Transverse colon (tissue), 4 donors: ENCODE results near the gene RNGTT. TPM values are rescaled to one million over a fixed set of nuclear protein-coding genes. Genes with fewer than 3 reads are reported as not detected.
"Not testable (repeated sequence)": the region's sequence is repeated elsewhere in the genome, so short reads cannot be mapped to it uniquely, and the experiment has no call there.

Experiments used
- DNase-seq: peaks from one replicate; pipeline ENCODE4 v3.0.0-alpha.2; 2019
- H3K27ac ChIP-seq, 4 donors: fragments of 200-600 bp; sonication (generic); 2 replicates each; pipeline ENCODE4 v1.5.1; 2016 to 2018; ENCODE audit warnings: inconsistent platforms in 4 of 4
- H3K27me3 ChIP-seq: fragments of 200-600 bp; sonication (generic); 2 replicates; pipeline ENCODE4 v1.5.1; 2017; ENCODE audit warnings: inconsistent platforms
- H3K36me3 ChIP-seq, 4 donors: fragments of 200-600 bp; sonication (generic); 2 replicates each; pipeline ENCODE4 v1.5.1; 2017 to 2019; ENCODE audit warnings: inconsistent platforms in 4 of 4
- H3K4me1 ChIP-seq, 4 donors: fragments of 200-600 bp; sonication (generic); 2 replicates each; pipeline ENCODE4 v1.5.1; 2017 to 2020; ENCODE audit warnings: inconsistent platforms in 4 of 4
- H3K4me3 ChIP-seq, 4 donors: fragments of 200-600 bp; sonication (generic); 1 replicate in 1 of 4; 2 replicates in 3 of 4; pipeline versions ENCODE4 v1.5.1 to v1.6.1; 2017 to 2019; ENCODE audit warnings: inconsistent platforms in 4 of 4
- H3K9me3 ChIP-seq, 2 donors: fragments of 200-600 bp; sonication (generic); 2 replicates each; pipeline ENCODE4 v1.5.1; 2017 to 2019; ENCODE audit warnings: inconsistent platforms in 2 of 2
- EP300 ChIP-seq: sonication (generic); formaldehyde crosslinking; IDR thresholded peaks from one replicate; pipeline ENCODE4 v1.6.1; 2017; ENCODE audit warnings: antibody characterized with exemption, low read depth
- POLR2A ChIP-seq: fragments of 450-650 bp; IDR thresholded peaks from one replicate; pipeline ENCODE4 v1.6.1; 2016; ENCODE audit warnings: antibody characterized with exemption, mild to moderate bottlenecking, moderate library complexity
- POLR2AphosphoS5 ChIP-seq, 3 donors: sonication (generic); formaldehyde crosslinking; IDR thresholded peaks; one replicate each; pipeline ENCODE4 v1.6.1; 2016; ENCODE audit warnings: antibody characterized with exemption in 3 of 3
- WGBS, 2 donors: methylation state at CpG; one replicate each; pipeline ENCODE4 v1.1.5; 2018; ENCODE audit warnings: low coverage in 1 of 2; 5-methylcytosine and 5-hydroxymethylcytosine counted together
- in situ Hi-C, 4 donors: fragments of 200-750 bp; cut with MboI; loops; one replicate each; pipeline versions ENCODE4 v1.15.0 to v1.15.1; 2017; ENCODE audit warnings: low sequenced_read_pairs in 3 of 4, low pct_ligation_motif_present in 1 of 4, low pct_unique_long_range_greater_than_20kb in 1 of 4
- intact Hi-C: fragments of 100-400 bp; cut with DNase I; formaldehyde crosslinking; loops from one replicate; pipeline ENCODE4 v1.15.1; 2023; ENCODE audit warnings: low total_unique reads
- total RNA-seq, 4 donors: library from RNA; depleted of rRNA; stranded (reverse); fragments of >200 nt; gene quantifications; one replicate each; pipeline ENCODE4 v1.1.0, GENCODE V29; 2016
- TF ChIP-seq, protein P1 (sequence below), 5 experiments: fragments of 200-600 bp in 3 of 5; fragments of 450-650 bp in 2 of 5; sonication (generic) in 3 of 5; IDR thresholded peaks; 1 replicate in 2 of 5; 2 replicates in 3 of 5; pipeline ENCODE4 v1.5.1; 2016 to 2017; ENCODE audit warnings: antibody characterized with exemption in 5 of 5, inconsistent platforms in 3 of 5, mild to moderate bottlenecking in 2 of 5, moderate library complexity in 1 of 5

The RNGTT gene
- total RNA-seq, 4 donors from 2014 or later, result 5.4 to 20.9 (median 15.2) TPM

DNA sequence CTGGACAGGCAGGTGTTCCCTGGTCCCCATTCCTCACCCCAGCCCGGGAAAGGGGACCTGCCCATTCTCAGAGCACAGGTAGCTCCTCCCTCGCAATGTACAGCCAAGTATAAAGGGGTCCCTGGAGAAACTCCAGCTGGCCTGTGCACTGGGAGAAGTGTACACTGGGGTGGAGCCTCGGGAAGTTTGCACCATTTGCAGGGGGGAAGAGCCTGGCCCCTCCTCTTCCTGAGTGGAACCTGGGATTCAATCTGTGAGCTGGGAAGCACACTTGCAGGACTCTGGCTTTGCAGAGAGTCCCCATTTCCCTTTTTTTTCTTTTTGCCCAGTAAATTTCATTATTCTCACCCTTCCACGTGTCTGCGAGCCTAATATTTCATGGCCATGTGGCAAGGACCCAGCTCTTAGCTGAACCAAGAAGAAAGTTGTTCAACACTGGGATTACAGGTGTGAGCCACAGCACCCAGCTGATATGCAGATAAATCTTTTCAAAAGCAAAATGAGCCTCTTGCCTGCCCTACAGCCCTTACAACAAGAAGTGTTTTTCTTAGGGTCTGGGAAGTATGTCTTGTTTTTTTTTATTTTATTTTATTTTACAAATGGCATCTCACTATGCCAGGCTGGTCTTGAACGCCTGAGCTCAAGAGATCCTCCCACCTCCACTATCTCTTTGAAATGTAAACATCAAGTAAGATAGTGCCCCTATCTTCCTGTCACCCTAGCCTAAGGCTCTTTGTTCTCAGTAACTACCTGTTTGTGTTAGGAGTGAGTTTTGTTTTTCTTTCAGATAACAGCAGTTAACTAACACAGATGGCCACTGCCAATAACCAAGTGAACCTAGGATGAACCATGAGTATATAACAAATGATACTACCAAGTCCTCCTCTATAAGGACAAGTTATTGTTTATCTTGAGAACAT, 9.3 kb upstream of the RNGTT start:
- H3K27me3 ChIP-seq, result no peaks in the 10 kb centered on the region
- TF ChIP-seq, protein P1, sequence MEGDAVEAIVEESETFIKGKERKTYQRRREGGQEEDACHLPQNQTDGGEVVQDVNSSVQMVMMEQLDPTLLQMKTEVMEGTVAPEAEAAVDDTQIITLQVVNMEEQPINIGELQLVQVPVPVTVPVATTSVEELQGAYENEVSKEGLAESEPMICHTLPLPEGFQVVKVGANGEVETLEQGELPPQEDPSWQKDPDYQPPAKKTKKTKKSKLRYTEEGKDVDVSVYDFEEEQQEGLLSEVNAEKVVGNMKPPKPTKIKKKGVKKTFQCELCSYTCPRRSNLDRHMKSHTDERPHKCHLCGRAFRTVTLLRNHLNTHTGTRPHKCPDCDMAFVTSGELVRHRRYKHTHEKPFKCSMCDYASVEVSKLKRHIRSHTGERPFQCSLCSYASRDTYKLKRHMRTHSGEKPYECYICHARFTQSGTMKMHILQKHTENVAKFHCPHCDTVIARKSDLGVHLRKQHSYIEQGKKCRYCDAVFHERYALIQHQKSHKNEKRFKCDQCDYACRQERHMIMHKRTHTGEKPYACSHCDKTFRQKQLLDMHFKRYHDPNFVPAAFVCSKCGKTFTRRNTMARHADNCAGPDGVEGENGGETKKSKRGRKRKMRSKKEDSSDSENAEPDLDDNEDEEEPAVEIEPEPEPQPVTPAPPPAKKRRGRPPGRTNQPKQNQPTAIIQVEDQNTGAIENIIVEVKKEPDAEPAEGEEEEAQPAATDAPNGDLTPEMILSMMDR (IDR thresholded peaks at IDR 0.05), result no peak
- TF ChIP-seq EP300, result no peak
- no peak for TF ChIP-seq POLR2AphosphoS5 (IDR thresholded peaks at IDR 0.05)
- TF ChIP-seq POLR2A, result no peak
- H3K36me3 ChIP-seq, result no peaks in the 10 kb centered on the region
- no peak for DNase-seq
- in situ Hi-C loops (loop anchor here in 1 of 4 donors (25.0 kb wide), 1 partner anchor 865 kb away; the partner anchor contains the start of gene CASP8AP2), intact Hi-C loops (no loop called here)
- WGBS, 2 donors, result 53 to 54% methylated on average over 3 to 6 of the region's 6 CpGs
- H3K4me3 ChIP-seq, result no peak overlapping the region
- no peaks in the 10 kb centered on the region for H3K4me1 ChIP-seq
- no peak overlapping the region for H3K27ac ChIP-seq
- H3K9me3 ChIP-seq, result peaks cover 0 to 2% of the 10 kb centered on the region in 2 donors

DNA sequence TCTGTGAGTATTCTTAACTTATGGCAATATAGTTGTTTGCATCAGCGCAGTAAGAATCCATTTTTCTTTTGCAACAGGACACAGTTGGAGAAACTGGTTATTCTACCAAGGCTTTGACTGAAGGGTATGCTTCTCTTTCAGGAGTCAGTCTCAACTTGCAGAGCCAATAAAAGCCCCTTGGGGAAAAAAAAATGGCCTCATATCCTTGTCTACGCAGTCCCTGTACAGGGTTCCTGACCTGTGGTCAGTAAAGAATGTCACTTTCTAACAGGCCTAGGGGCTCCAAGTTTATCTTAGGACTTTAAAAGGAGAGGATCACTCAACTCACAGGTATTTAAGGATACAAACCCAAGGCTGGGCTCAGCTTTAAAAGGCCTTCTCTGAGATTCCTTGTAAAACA, 6.9 kb upstream of the RNGTT start:
- H3K9me3 ChIP-seq, result peaks cover 0 to 4% of the 10 kb centered on the region in 2 donors
- no peak overlapping the region for H3K4me3 ChIP-seq
- intact Hi-C loops (no loop called here), in situ Hi-C loops (loop anchor here in 1 of 4 donors (25.0 kb wide), 1 partner anchor 867 kb away; the partner anchor contains the start of gene CASP8AP2)
- no peaks in the 10 kb centered on the region for H3K4me1 ChIP-seq
- WGBS, 2 donors, result 91 to 92% methylated on average over 2 of the region's 2 CpGs
- no peaks in the 10 kb centered on the region for H3K27me3 ChIP-seq
- no peak overlapping the region for H3K27ac ChIP-seq
- H3K36me3 ChIP-seq, result no peaks in the 10 kb centered on the region
- DNase-seq, result no peak
- TF ChIP-seq EP300 (no peak), POLR2A (no peak), POLR2AphosphoS5 (IDR thresholded peaks at IDR 0.05) (no peak)
- TF ChIP-seq, protein P1 (IDR thresholded peaks at IDR 0.05), result no peak

DNA sequence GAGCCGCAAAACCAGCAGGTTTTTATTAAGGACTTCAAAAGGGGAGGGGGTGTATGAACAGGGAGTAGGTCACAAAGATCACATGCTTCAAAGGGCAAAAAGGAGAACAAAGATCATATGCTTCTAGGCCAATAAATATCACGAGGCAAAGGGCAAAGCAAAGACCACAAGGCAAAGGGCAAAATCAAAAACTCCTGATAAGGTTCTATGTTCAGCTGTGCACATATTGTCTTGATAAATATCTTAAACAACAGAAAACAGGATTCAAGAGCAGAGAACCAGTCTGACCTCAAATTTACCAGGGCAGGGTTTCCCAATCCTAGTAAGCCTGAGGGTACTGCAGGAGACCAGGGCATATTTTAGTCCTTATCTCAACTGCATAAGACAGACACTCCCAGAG, 5.8 kb upstream of the RNGTT start:
- in situ Hi-C loops, result loop anchor here in 1 of 4 donors (25.0 kb wide), 1 partner anchor 868 kb away; the partner anchor contains the start of gene CASP8AP2
- DNase-seq, H3K27ac ChIP-seq: not testable (repeated sequence)

DNA sequence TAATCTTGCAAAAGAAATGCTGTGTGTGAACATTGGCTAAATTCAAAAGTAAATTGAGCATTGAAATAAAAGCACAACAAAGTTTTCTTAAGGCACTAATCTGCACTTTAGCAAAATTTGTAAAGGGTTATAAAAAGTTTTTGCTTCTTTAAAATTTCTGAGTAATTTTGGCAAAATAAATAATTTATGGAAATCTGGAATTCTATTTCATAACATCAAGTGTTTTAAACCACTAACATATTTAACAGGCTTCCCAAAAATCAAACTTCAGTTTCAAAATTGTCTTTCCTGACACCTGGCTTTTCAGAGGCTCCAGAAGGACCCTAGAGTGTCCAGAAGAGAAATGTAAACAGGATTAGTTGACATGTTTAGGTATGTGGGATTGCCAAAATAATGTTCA, 4.5 kb upstream of the RNGTT start:
- H3K27ac ChIP-seq, result no peak overlapping the region
- no peak for DNase-seq
- H3K27me3 ChIP-seq, result no peaks in the 10 kb centered on the region
- TF ChIP-seq EP300, result no peak
- no peak for TF ChIP-seq POLR2A
- TF ChIP-seq, protein P1 (IDR thresholded peaks at IDR 0.05), result no peak
- no peak for TF ChIP-seq POLR2AphosphoS5 (IDR thresholded peaks at IDR 0.05)
- H3K36me3 ChIP-seq, result no peaks in the 10 kb centered on the region
- intact Hi-C loops (loop anchor here (10.0 kb wide), 1 partner anchor 377 kb away; no protein-coding TSS in a partner anchor), in situ Hi-C loops (loop anchor here in 1 of 4 donors (25.0 kb wide), 1 partner anchor 869 kb away; the partner anchor contains the start of gene CASP8AP2)
- peaks cover 0 to 8% (median 7%) of the 10 kb centered on the region in 4 donors for H3K4me1 ChIP-seq
- peaks cover 0 to 4% of the 10 kb centered on the region in 2 donors for H3K9me3 ChIP-seq
- no peak overlapping the region for H3K4me3 ChIP-seq

More for the DNA sequence above, 5.8 kb upstream of the RNGTT start:
- not testable (repeated sequence) for H3K9me3 ChIP-seq, H3K36me3 ChIP-seq, H3K4me1 ChIP-seq, H3K27me3 ChIP-seq, H3K4me3 ChIP-seq
- intact Hi-C loops, result loop anchor here (10.0 kb wide), 1 partner anchor 376 kb away; no protein-coding TSS in a partner anchor
- 73 to 81% methylated on average over 2 of the region's 2 CpGs for WGBS, 2 donors
